ENCODE results near the gene CISTR.

- no peak for TF ChIP-seq POLR2A (IDR thresholded peaks at IDR 0.05)
- TF ChIP-seq, protein P1, sequence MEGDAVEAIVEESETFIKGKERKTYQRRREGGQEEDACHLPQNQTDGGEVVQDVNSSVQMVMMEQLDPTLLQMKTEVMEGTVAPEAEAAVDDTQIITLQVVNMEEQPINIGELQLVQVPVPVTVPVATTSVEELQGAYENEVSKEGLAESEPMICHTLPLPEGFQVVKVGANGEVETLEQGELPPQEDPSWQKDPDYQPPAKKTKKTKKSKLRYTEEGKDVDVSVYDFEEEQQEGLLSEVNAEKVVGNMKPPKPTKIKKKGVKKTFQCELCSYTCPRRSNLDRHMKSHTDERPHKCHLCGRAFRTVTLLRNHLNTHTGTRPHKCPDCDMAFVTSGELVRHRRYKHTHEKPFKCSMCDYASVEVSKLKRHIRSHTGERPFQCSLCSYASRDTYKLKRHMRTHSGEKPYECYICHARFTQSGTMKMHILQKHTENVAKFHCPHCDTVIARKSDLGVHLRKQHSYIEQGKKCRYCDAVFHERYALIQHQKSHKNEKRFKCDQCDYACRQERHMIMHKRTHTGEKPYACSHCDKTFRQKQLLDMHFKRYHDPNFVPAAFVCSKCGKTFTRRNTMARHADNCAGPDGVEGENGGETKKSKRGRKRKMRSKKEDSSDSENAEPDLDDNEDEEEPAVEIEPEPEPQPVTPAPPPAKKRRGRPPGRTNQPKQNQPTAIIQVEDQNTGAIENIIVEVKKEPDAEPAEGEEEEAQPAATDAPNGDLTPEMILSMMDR (IDR thresholded peaks at IDR 0.05): no peak
Measured at GRCh38 chr12:53781228-53781801, 29.5 kb upstream of the CISTR start.
